Heart left ventricle (tissue), 16 donors: Measurements from ENCODE around the gene LYPD6B. TPM values are rescaled to one million over a fixed set of nuclear protein-coding genes. Genes with fewer than 3 reads are reported as not detected.

Experiments used
- ATAC-seq, 4 donors: fragments of 200-7000 bp; cut with Tn5 transposase; one replicate each; pipeline ENCODE4 v1.9.1; 2020 to 2022; ENCODE audit warnings: moderate library complexity in 4 of 4, mild to moderate bottlenecking in 3 of 4, moderate number of reproducible peaks in 1 of 4
- DNase-seq, 5 donors: peaks; one replicate each; pipeline ENCODE4 v3.0.0-alpha.2; 2020
- H3K27ac ChIP-seq, 12 donors: fragments of 200-600 bp; sonication (generic) in 4 of 12; one replicate each; pipeline versions ENCODE4 v1.5.0 to v1.8.0; 2016 to 2022; ENCODE audit warnings: mild to moderate bottlenecking in 2 of 12
- H3K27me3 ChIP-seq, 9 donors: fragments of 200-600 bp; sonication (generic) in 2 of 9; one replicate each; pipeline versions ENCODE4 v1.5.1 to v1.8.0; 2016 to 2022; ENCODE audit warnings: mild to moderate bottlenecking in 3 of 9
- H3K36me3 ChIP-seq, 9 donors: fragments of 200-600 bp; sonication (generic) in 2 of 9; one replicate each; pipeline versions ENCODE4 v1.5.0 to v1.8.0; 2018 to 2022; ENCODE audit warnings: mild to moderate bottlenecking in 2 of 9
- H3K4me1 ChIP-seq, 12 donors: fragments of 200-600 bp; sonication (generic) in 4 of 12; one replicate each; pipeline versions ENCODE4 v1.5.0 to v1.8.0; 2016 to 2022; ENCODE audit warnings: mild to moderate bottlenecking in 3 of 12
- H3K4me3 ChIP-seq, 12 donors: fragments of 200-600 bp; sonication (generic) in 4 of 12; one replicate each; pipeline versions ENCODE4 v1.5.0 to v1.8.0; 2017 to 2022; ENCODE audit warnings: mild to moderate bottlenecking in 9 of 12, moderate library complexity in 4 of 12
- H3K9me3 ChIP-seq, 12 donors: fragments of 200-600 bp; sonication (generic) in 4 of 12; one replicate each; pipeline versions ENCODE4 v1.5.0 to v1.8.0; 2016 to 2022; ENCODE audit warnings: mild to moderate bottlenecking in 1 of 12
- POLR2A ChIP-seq, 2 donors: fragments of 450-650 bp; IDR thresholded peaks; one replicate each; pipeline ENCODE4 v1.6.1; 2017; ENCODE audit warnings: antibody characterized with exemption in 2 of 2, mild to moderate bottlenecking in 2 of 2, moderate library complexity in 2 of 2
- WGBS, 4 donors: extraction: QIAGEN DNeasy Blood & Tissue Kit in 2 of 4; methylation state at CpG; one replicate each; pipeline versions ENCODE4 v1.1.5 to v1.1.7; 2013 to 2018; 5-methylcytosine and 5-hydroxymethylcytosine counted together
- intact Hi-C, 10 donors: fragments of 100-400 bp; cut with DNase I; formaldehyde crosslinking; loops; one replicate each; pipeline versions ENCODE4 v1.11.1 to v1.14.2; 2022
- polyA plus RNA-seq, 2 donors: library from polyadenylated mRNA; stranded (reverse); fragments of 200-250 nt; gene quantifications; one replicate each; pipeline ENCODE4 v1.2.3, GENCODE V29; 2013
- total RNA-seq, 9 donors: library from RNA; depleted of rRNA in 2 of 9; stranded (reverse); fragments of >200 nt in 2 of 9; fragmentation: NEBNext Ultra II Directional in 3 of 9; extraction: Animal tissue kit (Norgen Biotek cat#: 25700) in 3 of 9; gene quantifications; one replicate each; pipeline versions ENCODE4 v1.1.0 to v1.2.4, GENCODE V29; 2016 to 2023
- TF ChIP-seq, protein P1 (sequence below), 12 donors: fragments of 200-600 bp; sonication (generic) in 4 of 12; IDR thresholded peaks; one replicate each; pipeline versions ENCODE4 v1.5.0 to v1.8.0; 2018 to 2022; ENCODE audit warnings: antibody characterized with exemption in 12 of 12, mild to moderate bottlenecking in 5 of 12
- donor health status: ischemic (EF 13 %, LVEDD 7.1; RV severe dilation, severe dysfunction).
- donor health status: healthy with polysubstance abuse.
- donor health status: DM: no; HTN: yes; CAD: no.
- donor health status: DM: no; HTN: no; CAD: no.
- donor health status: ischemic (EF 25% LVEDD 6.9; RV normal size, moderate dysfunction).
- donor health status: ischemic (EF 25% LVEDD 5.7; RV mildly dilated, moderate dysfunction).
- donor health status: healthy.
- donor health status: DM: yes; HTN: yes; CAD: no.
- donor health status: ischemic (EF 35%, LVEDD 5.7; RV mildly dilated, moderate dysfunction).
- donor health status: nonischemic (EF 11% LVEDD 7.7; RV severe dilation, severe dysfunction).
- donor health status: DM: yes; HTN: yes; CAD: no.
- donor health status: PGD.
- donor health status: ischemic (EF 29% LVEDD 5.4; RV normal size, mild dysfunction).
- donor health status: nonischemic (EF 23%, LVEDD 6.1; RV moderate dilation, normal function).

Gene LYPD6B
- total and polyA plus RNA-seq, 11 donors = not detected

DNA sequence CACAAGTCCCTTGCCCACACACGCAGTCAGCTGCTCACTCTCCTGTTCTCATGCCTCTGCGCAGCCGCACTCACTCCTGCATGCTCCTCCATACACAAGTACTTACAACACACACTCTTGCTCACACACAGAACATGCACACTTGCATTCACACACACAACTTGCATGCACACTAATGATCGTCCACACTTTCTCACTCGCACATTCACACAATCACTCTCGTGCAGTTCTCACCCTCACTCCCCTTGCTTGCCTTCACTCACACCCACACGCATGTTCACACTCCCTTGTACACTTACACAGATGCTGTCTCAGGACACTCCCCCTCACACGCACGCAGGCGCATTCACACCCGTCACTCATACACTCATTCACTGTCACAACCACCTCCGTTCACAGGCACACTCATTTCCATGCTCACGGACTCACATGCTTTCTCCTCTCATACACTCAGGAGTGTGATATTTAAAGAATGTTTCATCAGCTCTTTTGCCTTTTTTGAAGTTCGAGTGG, 36.1 kb upstream of the LYPD6B start:
- ATAC-seq (no peak), DNase-seq (no peak)
- Histone ChIP-seq H3K27me3 (peaks cover 0 to 14% (median 0%) of the 10 kb centered on the region in 9 donors), H3K36me3 (no peaks in the 10 kb centered on the region), H3K4me3 (no peak overlapping the region), H3K9me3 (no peaks in the 10 kb centered on the region), H3K4me1 (peaks cover 0 to 7% (median 0%) of the 10 kb centered on the region in 12 donors), H3K27ac (no peak overlapping the region)
- intact Hi-C loops = no loop called here
- TF ChIP-seq, protein P1, sequence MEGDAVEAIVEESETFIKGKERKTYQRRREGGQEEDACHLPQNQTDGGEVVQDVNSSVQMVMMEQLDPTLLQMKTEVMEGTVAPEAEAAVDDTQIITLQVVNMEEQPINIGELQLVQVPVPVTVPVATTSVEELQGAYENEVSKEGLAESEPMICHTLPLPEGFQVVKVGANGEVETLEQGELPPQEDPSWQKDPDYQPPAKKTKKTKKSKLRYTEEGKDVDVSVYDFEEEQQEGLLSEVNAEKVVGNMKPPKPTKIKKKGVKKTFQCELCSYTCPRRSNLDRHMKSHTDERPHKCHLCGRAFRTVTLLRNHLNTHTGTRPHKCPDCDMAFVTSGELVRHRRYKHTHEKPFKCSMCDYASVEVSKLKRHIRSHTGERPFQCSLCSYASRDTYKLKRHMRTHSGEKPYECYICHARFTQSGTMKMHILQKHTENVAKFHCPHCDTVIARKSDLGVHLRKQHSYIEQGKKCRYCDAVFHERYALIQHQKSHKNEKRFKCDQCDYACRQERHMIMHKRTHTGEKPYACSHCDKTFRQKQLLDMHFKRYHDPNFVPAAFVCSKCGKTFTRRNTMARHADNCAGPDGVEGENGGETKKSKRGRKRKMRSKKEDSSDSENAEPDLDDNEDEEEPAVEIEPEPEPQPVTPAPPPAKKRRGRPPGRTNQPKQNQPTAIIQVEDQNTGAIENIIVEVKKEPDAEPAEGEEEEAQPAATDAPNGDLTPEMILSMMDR (IDR thresholded peaks at IDR 0.05) = no peak
- TF ChIP-seq POLR2A (IDR thresholded peaks at IDR 0.05) = no peak
- WGBS, 4 donors = 95 to 97% (median 96%) methylated on average over 14 of the region's 14 CpGs

DNA sequence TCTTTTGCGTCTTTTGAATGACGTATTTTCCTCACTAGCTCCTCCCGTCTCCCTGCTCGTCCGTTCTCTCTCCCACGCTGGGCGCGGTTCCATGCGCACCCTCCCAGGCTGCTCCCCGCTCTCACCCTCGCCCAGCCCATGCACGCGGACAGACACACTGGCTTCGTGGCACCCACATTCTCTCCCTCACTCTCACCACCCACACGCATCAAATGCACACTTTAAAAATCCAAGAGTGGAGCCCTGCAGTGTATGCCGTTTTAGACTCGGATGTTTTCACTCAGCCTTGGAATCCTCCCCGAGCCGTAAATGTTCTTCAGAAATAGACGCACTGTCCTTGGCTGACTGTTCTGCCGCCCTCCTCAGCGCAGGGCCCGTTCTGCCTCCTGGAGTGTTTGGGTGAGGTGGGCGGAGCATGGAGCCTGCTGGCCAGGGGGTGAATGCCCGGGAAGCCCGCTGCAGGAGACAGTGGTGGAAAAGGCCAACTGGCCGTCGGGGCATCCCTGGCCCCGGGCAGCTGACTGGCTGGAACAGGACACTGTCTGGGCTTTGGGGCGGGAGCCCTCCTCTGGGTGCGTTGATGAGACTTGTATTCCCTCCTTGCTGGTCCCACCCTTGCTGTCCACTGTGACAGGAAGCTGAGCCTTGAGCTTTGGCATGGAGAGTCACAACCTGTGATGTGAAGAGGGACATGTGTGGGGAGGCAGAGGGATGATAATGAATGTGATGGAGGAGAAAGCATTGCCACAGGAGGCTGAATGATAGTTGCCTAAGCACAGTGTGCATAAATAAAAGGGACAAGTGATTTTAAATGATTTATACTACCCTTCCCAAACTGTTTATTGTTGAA, 35.4 kb upstream of the LYPD6B start:
- Histone ChIP-seq H3K4me3 (no peak overlapping the region), H3K36me3 (no peaks in the 10 kb centered on the region), H3K4me1 (peaks cover 0 to 3% (median 0%) of the 10 kb centered on the region in 12 donors), H3K9me3 (no peaks in the 10 kb centered on the region), H3K27me3 (peaks cover 0 to 14% (median 0%) of the 10 kb centered on the region in 9 donors), H3K27ac (no peak overlapping the region)
- WGBS, 4 donors = 94 to 97% (median 95%) methylated on average over 29 to 31 of the region's 31 CpGs
- no peak for ATAC-seq
- no peak for DNase-seq
- TF ChIP-seq POLR2A (IDR thresholded peaks at IDR 0.05) = no peak
- TF ChIP-seq, protein P1 (IDR thresholded peaks at IDR 0.05) = no peak
- intact Hi-C loops = no loop called here

DNA sequence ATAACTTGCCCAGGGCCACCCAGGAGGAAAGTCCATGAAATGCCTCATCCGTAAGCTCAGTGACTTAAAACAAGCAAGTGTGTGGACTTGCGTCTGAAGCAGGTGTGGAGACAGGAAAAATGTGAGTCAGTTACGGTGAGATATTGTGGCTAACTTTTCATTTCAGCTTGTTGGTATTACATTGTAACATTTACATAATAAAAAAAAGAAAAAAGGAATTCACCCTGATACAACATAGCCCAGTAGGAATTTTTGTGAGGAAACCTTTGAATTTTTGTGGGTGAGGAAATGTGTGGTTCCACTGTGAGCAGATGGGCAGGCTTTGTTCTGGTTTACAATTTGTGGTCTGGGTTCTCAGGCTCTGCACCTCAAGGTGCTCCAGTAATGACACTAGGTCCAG, 33.7 kb upstream of the LYPD6B start:
- ATAC-seq = no peak
- intact Hi-C loops = no loop called here
- H3K27me3 ChIP-seq = peaks cover 0 to 9% (median 0%) of the 10 kb centered on the region in 9 donors
- no peak overlapping the region for H3K4me3 ChIP-seq
- WGBS, 4 donors = 90 to 96% (median 93%) methylated on average over 3 of the region's 3 CpGs
- H3K9me3 ChIP-seq = no peaks in the 10 kb centered on the region
- H3K4me1 ChIP-seq = no peaks in the 10 kb centered on the region
- no peak overlapping the region for H3K27ac ChIP-seq
- TF ChIP-seq POLR2A (IDR thresholded peaks at IDR 0.05) = no peak
- TF ChIP-seq, protein P1 (IDR thresholded peaks at IDR 0.05) = no peak
- H3K36me3 ChIP-seq = no peaks in the 10 kb centered on the region
- DNase-seq = no peak

DNA sequence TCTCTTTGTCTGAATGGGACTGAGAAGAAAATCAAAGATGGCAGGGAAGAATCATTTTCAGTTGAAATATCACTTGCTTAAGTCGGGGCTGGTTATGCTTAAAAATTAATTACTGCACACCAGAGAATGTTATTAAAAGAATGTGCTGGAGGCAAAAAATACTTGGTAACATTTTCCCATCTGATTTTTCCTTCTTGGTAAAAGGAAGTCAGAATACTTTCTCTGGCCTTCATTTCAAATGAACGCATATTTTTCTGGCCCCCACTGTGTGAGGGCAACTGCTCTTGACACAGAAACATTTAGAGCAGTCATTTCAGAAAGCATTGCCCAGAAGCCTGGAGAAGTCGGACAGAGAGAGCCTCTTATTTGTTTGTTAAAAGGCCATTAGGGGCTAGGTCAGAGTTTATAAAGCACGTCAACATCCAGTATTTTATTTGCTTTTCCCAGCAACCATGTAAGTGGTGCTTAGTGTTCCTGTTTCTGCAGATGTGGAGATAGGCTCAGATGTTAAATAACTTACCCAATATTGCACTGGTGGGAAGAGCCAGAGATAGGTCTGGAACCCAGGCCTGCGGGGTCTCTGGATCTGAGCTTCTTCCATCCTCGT, 32.9 kb upstream of the LYPD6B start:
- no peaks in the 10 kb centered on the region for H3K4me1 ChIP-seq
- no peak for TF ChIP-seq POLR2A (IDR thresholded peaks at IDR 0.05)
- TF ChIP-seq, protein P1 (IDR thresholded peaks at IDR 0.05) = no peak
- H3K4me3 ChIP-seq = no peak overlapping the region
- no peak overlapping the region for H3K27ac ChIP-seq
- intact Hi-C loops = no loop called here
- 76 to 88% (median 83%) methylated on average over 6 of the region's 6 CpGs for WGBS, 4 donors
- H3K36me3 ChIP-seq = no peaks in the 10 kb centered on the region
- no peaks in the 10 kb centered on the region for H3K9me3 ChIP-seq
- ATAC-seq (no peak), DNase-seq (no peak)
- peaks cover 0 to 9% (median 0%) of the 10 kb centered on the region in 9 donors for H3K27me3 ChIP-seq
